Caco-2 (cell line): ENCODE measurements around the gene TMEM17. TPM values are rescaled to one million over a fixed set of nuclear protein-coding genes. Genes with fewer than 3 reads are reported as not detected.

Experiments used
- BruUV-seq: library from RNA; stranded (reverse); fragments of 400-500 nt; replicated peaks from 2 replicates; lab custom pipeline; 2021; lab: Mats Ljungman, UMichigan
- CTCF ChIA-PET: fragments of 300-600 bp; sonication (Branson Sonifier 250); formaldehyde crosslinking; loops from one replicate; lab custom pipeline; 2022; ENCODE audit warnings: antibody characterized with exemption; lab: Charles Lee
- POLR2A ChIA-PET: fragments of 300-600 bp; sonication (Branson Sonifier 250); formaldehyde crosslinking; loops from one replicate; lab custom pipeline; 2022; ENCODE audit warnings: antibody characterized with exemption; lab: Charles Lee
- DNase-seq, 2 experiments: peaks; one replicate each; pipeline versions ENCODE4 v3.0.0 to v3.0.0-alpha.2; 2020 to 2022
- H3K27me3 ChIP-seq: replicated peaks from 2 replicates; pipeline ENCODE4 v1.6.0; 2011; ENCODE audit warnings: low read length; ENCODE audit not compliant: control insufficient read depth, insufficient read depth
- H3K36me3 ChIP-seq: 2 replicates; pipeline ENCODE4 v1.5.1; 2011; ENCODE audit warnings: low read length; ENCODE audit not compliant: control insufficient read depth, insufficient read depth
- H3K4me1 ChIP-seq: fragments of 250-450 bp; sonication (Bioruptor Pico); 2 replicates; pipeline ENCODE4 v1.5.1; 2020; ENCODE audit warnings: mild to moderate bottlenecking
- H3K4me3 ChIP-seq: 2 replicates; pipeline ENCODE4 v1.5.1; 2011; ENCODE audit warnings: low read depth, mild to moderate bottlenecking, control low read depth, low read length
- H3K9me3 ChIP-seq: fragments of 250-450 bp; sonication (Bioruptor Pico); 2 replicates; pipeline ENCODE4 v1.5.1; 2020; ENCODE audit warnings: mild to moderate bottlenecking, moderate library complexity
- H3K27ac Mint-ChIP-seq: one replicate; pipeline ENCODE4 v1.8.0; 2022; ENCODE audit warnings: mixed read lengths; ENCODE audit not compliant: unreplicated experiment
- H3K27me3 Mint-ChIP-seq: one replicate; pipeline ENCODE4 v1.8.0; 2022; ENCODE audit warnings: mixed read lengths; ENCODE audit not compliant: insufficient read depth, unreplicated experiment
- H3K36me3 Mint-ChIP-seq: one replicate; pipeline ENCODE4 v1.8.0; 2022; ENCODE audit warnings: mild to moderate bottlenecking, mixed read lengths; ENCODE audit not compliant: insufficient read depth, unreplicated experiment
- H3K4me1 Mint-ChIP-seq: one replicate; pipeline ENCODE4 v1.8.0; 2022; ENCODE audit warnings: low read depth, mixed read lengths; ENCODE audit not compliant: unreplicated experiment
- H3K4me3 Mint-ChIP-seq: one replicate; pipeline ENCODE4 v1.8.0; 2022; ENCODE audit warnings: mild to moderate bottlenecking, moderate library complexity, mixed read lengths; ENCODE audit not compliant: unreplicated experiment
- H3K9me3 Mint-ChIP-seq: one replicate; pipeline ENCODE4 v1.8.0; 2022; ENCODE audit warnings: mixed read lengths; ENCODE audit not compliant: unreplicated experiment
- intact Hi-C: fragments of 100-400 bp; cut with micrococcal nuclease; formaldehyde crosslinking; loops from one replicate; pipeline ENCODE4 v1.10.0; 2022; ENCODE audit not compliant: unreplicated experiment
- total RNA-seq: library from RNA; stranded (reverse); gene quantifications from 2 replicates; pipeline ENCODE4 v1.2.3, GENCODE V29; 2022
- TF ChIP-seq, protein P1 (sequence below), 2 experiments: fragments of 200-600 bp in 1 of 2; IDR thresholded peaks; 1 replicate in 1 of 2; 2 replicates in 1 of 2; pipeline versions ENCODE4 v1.5.1 to v1.8.0; 2011 to 2022; ENCODE audit warnings: antibody characterized with exemption in 1 of 2, control low read depth in 1 of 2, inconsistent platforms in 1 of 2, low read depth in 1 of 2, low read length in 1 of 2, mild to moderate bottlenecking in 1 of 2, moderate library complexity in 1 of 2; ENCODE audit not compliant: insufficient read depth in 1 of 2, severe bottlenecking in 1 of 2, unreplicated experiment in 1 of 2

Gene TMEM17
- total RNA-seq, 1 experiment from 2014 or later, result 3.3 TPM

DNA sequence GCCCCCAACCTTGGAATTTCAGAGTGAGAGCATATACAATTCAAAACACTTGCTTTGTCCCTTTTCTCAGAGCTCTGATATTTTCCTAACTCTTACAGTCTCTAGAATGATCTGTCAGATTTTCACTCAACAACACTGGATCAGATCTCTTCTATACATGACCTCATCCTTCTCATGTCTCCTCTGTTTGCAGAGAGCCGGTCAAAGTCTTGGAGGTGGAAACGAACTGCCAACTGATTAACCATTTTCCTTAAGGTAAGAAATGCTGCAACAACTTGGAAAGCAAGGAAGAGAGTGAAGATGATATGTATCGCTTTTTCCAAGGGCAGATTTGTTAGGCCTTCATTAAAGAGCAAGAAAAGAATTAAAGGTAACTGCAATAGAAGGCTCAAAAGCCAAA lies 4.9 kb downstream of the TMEM17 start:
- intact Hi-C loops, result no loop called here
- no TSS peak for BruUV-seq
- H3K27ac Mint-ChIP-seq, result no peak overlapping the region

DNA sequence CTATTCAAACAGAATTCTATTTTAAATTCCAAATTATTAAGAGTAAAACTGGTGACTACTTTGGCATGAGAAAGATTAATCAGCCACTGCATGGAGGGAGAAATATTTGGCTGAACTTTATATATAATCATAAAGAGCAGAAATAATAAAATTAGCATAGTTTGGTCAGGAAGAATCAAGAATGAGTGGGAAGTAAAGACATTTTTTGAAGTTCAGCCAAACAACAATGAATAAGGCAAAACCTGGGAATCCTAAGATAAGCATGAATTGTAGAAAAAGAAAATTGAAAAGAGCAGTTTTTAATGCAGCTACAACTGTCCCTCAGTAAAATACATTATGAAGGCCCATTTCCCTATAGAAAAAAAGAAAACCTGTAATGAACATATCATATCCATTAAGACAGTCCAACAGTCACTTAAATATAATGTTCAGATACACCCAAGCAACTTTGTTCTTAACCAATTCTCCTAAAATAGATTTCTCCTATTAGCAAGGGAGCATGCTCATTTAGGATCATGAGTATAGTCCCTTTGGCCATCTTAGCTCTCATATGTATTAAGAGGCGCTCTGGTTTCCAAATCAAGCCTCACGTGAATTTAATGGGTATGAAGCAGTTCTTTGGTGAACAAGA lies 6.5 kb downstream of the TMEM17 start:
- TF ChIP-seq, protein P1, sequence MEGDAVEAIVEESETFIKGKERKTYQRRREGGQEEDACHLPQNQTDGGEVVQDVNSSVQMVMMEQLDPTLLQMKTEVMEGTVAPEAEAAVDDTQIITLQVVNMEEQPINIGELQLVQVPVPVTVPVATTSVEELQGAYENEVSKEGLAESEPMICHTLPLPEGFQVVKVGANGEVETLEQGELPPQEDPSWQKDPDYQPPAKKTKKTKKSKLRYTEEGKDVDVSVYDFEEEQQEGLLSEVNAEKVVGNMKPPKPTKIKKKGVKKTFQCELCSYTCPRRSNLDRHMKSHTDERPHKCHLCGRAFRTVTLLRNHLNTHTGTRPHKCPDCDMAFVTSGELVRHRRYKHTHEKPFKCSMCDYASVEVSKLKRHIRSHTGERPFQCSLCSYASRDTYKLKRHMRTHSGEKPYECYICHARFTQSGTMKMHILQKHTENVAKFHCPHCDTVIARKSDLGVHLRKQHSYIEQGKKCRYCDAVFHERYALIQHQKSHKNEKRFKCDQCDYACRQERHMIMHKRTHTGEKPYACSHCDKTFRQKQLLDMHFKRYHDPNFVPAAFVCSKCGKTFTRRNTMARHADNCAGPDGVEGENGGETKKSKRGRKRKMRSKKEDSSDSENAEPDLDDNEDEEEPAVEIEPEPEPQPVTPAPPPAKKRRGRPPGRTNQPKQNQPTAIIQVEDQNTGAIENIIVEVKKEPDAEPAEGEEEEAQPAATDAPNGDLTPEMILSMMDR (IDR thresholded peaks at IDR 0.05; ENCODE audit: insufficient read depth in 1 of 2, low read depth in 1 of 2, low read length in 1 of 2, severe bottlenecking in 1 of 2, unreplicated experiment in 1 of 2), result no peak
- CTCF ChIA-PET, result no interaction called here
- no peaks in the 10 kb centered on the region for H3K27me3 Mint-ChIP-seq
- no peaks in the 10 kb centered on the region for H3K9me3 ChIP-seq
- H3K9me3 Mint-ChIP-seq, result no peaks in the 10 kb centered on the region
- no peaks in the 10 kb centered on the region for H3K36me3 Mint-ChIP-seq
- DNase-seq, result no peak
- no peaks in the 10 kb centered on the region for H3K27me3 ChIP-seq
- H3K4me1 Mint-ChIP-seq, result peaks cover 28% of the 10 kb centered on the region
- BruUV-seq, result no TSS peak
- POLR2A ChIA-PET, result no interaction called here
- no peak overlapping the region for H3K27ac Mint-ChIP-seq
- intact Hi-C loops, result no loop called here
- H3K4me3 Mint-ChIP-seq, result no peak overlapping the region
- no peaks in the 10 kb centered on the region for H3K36me3 ChIP-seq
- H3K4me3 ChIP-seq, result no peak overlapping the region
- H3K4me1 ChIP-seq, result no peaks in the 10 kb centered on the region

More for the DNA sequence above, 4.9 kb downstream of the TMEM17 start:
- peaks cover 20% of the 10 kb centered on the region for H3K4me1 Mint-ChIP-seq
- no peaks in the 10 kb centered on the region for H3K27me3 Mint-ChIP-seq
- no peaks in the 10 kb centered on the region for H3K9me3 Mint-ChIP-seq
- ChIA-PET CTCF (no interaction called here), POLR2A (interaction anchor here (0.5 kb wide), 1 partner anchor 130 kb away, joined by 11 read pairs; no protein-coding TSS in a partner anchor)
- H3K4me3 ChIP-seq, result no peak overlapping the region
- no peaks in the 10 kb centered on the region for H3K9me3 ChIP-seq
- peaks cover 8% of the 10 kb centered on the region for H3K36me3 Mint-ChIP-seq
- no peaks in the 10 kb centered on the region for H3K27me3 ChIP-seq
- H3K4me1 ChIP-seq, result no peaks in the 10 kb centered on the region
- TF ChIP-seq, protein P1 (IDR thresholded peaks at IDR 0.05; ENCODE audit: insufficient read depth in 1 of 2, low read depth in 1 of 2, low read length in 1 of 2, severe bottlenecking in 1 of 2, unreplicated experiment in 1 of 2), result no peak
- no peak overlapping the region for H3K4me3 Mint-ChIP-seq
- DNase-seq, result no peak
- no peaks in the 10 kb centered on the region for H3K36me3 ChIP-seq

DNA sequence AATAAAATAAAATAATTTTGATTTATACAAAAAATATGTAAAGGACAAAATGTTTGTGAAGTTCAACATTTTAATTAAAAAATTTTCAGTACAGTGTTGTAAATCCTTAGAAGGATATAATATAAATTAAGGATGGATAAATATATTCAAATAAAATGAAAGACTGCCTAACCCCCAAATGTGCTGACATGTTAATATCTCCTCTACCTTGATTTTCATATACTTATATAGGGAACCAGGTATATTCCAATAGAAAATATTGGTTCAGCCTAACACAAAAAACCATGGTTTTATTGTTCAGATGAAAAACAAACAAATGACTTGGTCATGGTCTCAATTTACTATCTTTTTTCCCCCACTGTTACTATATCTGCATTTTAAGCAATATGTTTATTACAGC lies 7.3 kb downstream of the TMEM17 start:
- intact Hi-C loops, result no loop called here
- H3K27me3 Mint-ChIP-seq, result no peaks in the 10 kb centered on the region
- Histone ChIP-seq H3K36me3 (no peaks in the 10 kb centered on the region), H3K9me3 (no peaks in the 10 kb centered on the region), H3K4me3 (no peak overlapping the region), H3K27me3 (no peaks in the 10 kb centered on the region), H3K4me1 (no peaks in the 10 kb centered on the region)
- H3K4me1 Mint-ChIP-seq, result peaks cover 28% of the 10 kb centered on the region
- TF ChIP-seq, protein P1 (IDR thresholded peaks at IDR 0.05; ENCODE audit: insufficient read depth in 1 of 2, low read depth in 1 of 2, low read length in 1 of 2, severe bottlenecking in 1 of 2, unreplicated experiment in 1 of 2), result no peak
- ChIA-PET CTCF (no interaction called here), POLR2A (no interaction called here)
- H3K4me3 Mint-ChIP-seq, result no peak overlapping the region
- no peaks in the 10 kb centered on the region for H3K9me3 Mint-ChIP-seq
- DNase-seq, result no peak
- no peaks in the 10 kb centered on the region for H3K36me3 Mint-ChIP-seq
- no TSS peak for BruUV-seq
- H3K27ac Mint-ChIP-seq, result no peak overlapping the region
